ENCODE measurements around the gene GPR21. TPM values are rescaled to one million over a fixed set of nuclear protein-coding genes. Genes with fewer than 3 reads are reported as not detected.

Gene GPR21
- total RNA-seq, 1 experiment from 2014 or later = 0.63 TPM

GRCh38 chr9:123036893-123037545 lies 3.6 kb downstream of the GPR21 start:
- Mint-ChIP-seq H3K27ac (peak overlapping the region; percentile 44; the same call in 1 of the 2 replicates), H3K27me3 (ENCODE audit: low read depth) (no peaks in the 10 kb centered on the region), H3K4me1 (peaks cover 10% of the 10 kb centered on the region), H3K9me3 (no peaks in the 10 kb centered on the region), H3K36me3 (peaks cover 3% of the 10 kb centered on the region; the same call in 1 of the 2 replicates), H3K4me3 (no peak overlapping the region)
- DNase-seq (ENCODE audit: low spot score) (no peak), ATAC-seq (no peak)
- CTCF ChIA-PET = no interaction called here
- POLR2A ChIA-PET = no interaction called here
- TF ChIP-seq PRRX2 (CRISPR knock-in tag; IDR thresholded peaks at IDR 0.05) (no peak), IRF2 (CRISPR knock-in tag; IDR thresholded peaks at IDR 0.05; ENCODE audit: borderline replicate concordance, low read depth) (no peak), PREB (CRISPR knock-in tag; IDR thresholded peaks at IDR 0.05; ENCODE audit: borderline replicate concordance) (no peak), NR1H2 (CRISPR knock-in tag; IDR thresholded peaks at IDR 0.05) (no peak), ZSCAN18 (CRISPR knock-in tag; IDR thresholded peaks at IDR 0.05) (no peak), ATF2 (CRISPR knock-in tag; IDR thresholded peaks at IDR 0.05; ENCODE audit: borderline replicate concordance, low read depth) (no peak), NFATC4 (CRISPR knock-in tag; IDR thresholded peaks at IDR 0.05) (no peak), IRF1 (CRISPR knock-in tag; IDR thresholded peaks at IDR 0.05) (no peak), TEAD1 (CRISPR knock-in tag; IDR thresholded peaks at IDR 0.05) (no peak), FOXK1 (CRISPR knock-in tag; IDR thresholded peaks at IDR 0.05) (no peak), ARID4B (CRISPR knock-in tag; IDR thresholded peaks at IDR 0.05; ENCODE audit: borderline replicate concordance) (no peak), ZNF396 (CRISPR knock-in tag; IDR thresholded peaks at IDR 0.05; ENCODE audit: borderline replicate concordance) (no peak)
- TF ChIP-seq, protein P1, sequence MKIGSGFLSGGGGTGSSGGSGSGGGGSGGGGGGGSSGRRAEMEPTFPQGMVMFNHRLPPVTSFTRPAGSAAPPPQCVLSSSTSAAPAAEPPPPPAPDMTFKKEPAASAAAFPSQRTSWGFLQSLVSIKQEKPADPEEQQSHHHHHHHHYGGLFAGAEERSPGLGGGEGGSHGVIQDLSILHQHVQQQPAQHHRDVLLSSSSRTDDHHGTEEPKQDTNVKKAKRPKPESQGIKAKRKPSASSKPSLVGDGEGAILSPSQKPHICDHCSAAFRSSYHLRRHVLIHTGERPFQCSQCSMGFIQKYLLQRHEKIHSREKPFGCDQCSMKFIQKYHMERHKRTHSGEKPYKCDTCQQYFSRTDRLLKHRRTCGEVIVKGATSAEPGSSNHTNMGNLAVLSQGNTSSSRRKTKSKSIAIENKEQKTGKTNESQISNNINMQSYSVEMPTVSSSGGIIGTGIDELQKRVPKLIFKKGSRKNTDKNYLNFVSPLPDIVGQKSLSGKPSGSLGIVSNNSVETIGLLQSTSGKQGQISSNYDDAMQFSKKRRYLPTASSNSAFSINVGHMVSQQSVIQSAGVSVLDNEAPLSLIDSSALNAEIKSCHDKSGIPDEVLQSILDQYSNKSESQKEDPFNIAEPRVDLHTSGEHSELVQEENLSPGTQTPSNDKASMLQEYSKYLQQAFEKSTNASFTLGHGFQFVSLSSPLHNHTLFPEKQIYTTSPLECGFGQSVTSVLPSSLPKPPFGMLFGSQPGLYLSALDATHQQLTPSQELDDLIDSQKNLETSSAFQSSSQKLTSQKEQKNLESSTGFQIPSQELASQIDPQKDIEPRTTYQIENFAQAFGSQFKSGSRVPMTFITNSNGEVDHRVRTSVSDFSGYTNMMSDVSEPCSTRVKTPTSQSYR (CRISPR knock-in tag; IDR thresholded peaks at IDR 0.05) = no peak
- TF ChIP-seq, protein P2, sequence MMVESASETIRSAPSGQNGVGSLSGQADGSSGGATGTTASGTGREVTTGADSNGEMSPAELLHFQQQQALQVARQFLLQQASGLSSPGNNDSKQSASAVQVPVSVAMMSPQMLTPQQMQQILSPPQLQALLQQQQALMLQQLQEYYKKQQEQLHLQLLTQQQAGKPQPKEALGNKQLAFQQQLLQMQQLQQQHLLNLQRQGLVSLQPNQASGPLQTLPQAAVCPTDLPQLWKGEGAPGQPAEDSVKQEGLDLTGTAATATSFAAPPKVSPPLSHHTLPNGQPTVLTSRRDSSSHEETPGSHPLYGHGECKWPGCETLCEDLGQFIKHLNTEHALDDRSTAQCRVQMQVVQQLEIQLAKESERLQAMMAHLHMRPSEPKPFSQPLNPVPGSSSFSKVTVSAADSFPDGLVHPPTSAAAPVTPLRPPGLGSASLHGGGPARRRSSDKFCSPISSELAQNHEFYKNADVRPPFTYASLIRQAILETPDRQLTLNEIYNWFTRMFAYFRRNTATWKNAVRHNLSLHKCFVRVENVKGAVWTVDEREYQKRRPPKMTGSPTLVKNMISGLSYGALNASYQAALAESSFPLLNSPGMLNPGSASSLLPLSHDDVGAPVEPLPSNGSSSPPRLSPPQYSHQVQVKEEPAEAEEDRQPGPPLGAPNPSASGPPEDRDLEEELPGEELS (CRISPR knock-in tag; IDR thresholded peaks at IDR 0.05) = no peak
- TF ChIP-seq, protein P3, sequence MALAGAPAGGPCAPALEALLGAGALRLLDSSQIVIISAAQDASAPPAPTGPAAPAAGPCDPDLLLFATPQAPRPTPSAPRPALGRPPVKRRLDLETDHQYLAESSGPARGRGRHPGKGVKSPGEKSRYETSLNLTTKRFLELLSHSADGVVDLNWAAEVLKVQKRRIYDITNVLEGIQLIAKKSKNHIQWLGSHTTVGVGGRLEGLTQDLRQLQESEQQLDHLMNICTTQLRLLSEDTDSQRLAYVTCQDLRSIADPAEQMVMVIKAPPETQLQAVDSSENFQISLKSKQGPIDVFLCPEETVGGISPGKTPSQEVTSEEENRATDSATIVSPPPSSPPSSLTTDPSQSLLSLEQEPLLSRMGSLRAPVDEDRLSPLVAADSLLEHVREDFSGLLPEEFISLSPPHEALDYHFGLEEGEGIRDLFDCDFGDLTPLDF (CRISPR knock-in tag; IDR thresholded peaks at IDR 0.05) = no peak
- TF ChIP-seq, protein P4, sequence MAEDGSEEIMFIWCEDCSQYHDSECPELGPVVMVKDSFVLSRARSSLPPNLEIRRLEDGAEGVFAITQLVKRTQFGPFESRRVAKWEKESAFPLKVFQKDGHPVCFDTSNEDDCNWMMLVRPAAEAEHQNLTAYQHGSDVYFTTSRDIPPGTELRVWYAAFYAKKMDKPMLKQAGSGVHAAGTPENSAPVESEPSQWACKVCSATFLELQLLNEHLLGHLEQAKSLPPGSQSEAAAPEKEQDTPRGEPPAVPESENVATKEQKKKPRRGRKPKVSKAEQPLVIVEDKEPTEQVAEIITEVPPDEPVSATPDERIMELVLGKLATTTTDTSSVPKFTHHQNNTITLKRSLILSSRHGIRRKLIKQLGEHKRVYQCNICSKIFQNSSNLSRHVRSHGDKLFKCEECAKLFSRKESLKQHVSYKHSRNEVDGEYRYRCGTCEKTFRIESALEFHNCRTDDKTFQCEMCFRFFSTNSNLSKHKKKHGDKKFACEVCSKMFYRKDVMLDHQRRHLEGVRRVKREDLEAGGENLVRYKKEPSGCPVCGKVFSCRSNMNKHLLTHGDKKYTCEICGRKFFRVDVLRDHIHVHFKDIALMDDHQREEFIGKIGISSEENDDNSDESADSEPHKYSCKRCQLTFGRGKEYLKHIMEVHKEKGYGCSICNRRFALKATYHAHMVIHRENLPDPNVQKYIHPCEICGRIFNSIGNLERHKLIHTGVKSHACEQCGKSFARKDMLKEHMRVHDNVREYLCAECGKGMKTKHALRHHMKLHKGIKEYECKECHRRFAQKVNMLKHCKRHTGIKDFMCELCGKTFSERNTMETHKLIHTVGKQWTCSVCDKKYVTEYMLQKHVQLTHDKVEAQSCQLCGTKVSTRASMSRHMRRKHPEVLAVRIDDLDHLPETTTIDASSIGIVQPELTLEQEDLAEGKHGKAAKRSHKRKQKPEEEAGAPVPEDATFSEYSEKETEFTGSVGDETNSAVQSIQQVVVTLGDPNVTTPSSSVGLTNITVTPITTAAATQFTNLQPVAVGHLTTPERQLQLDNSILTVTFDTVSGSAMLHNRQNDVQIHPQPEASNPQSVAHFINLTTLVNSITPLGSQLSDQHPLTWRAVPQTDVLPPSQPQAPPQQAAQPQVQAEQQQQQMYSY (CRISPR knock-in tag; IDR thresholded peaks at IDR 0.05) = no peak

All from WTC11 (cell line).